Inflammatory macrophage treated with lipopolysaccharide for 1 hour (primary cell): ENCODE results near the gene ANKRD28.
A peak's percentile ranks its signal among the peaks of the same experiment; 100 is the strongest.
"Not testable (repeated sequence)": the region's sequence is repeated elsewhere in the genome, so short reads cannot be mapped to it uniquely, and the experiment has no call there.

ENCODE experiments used
- DNase-seq, 2 donors: peaks; one replicate each; pipeline ENCODE4 v3.0.0-alpha.2; 2020 to 2022

Gene ANKRD28

DNA sequence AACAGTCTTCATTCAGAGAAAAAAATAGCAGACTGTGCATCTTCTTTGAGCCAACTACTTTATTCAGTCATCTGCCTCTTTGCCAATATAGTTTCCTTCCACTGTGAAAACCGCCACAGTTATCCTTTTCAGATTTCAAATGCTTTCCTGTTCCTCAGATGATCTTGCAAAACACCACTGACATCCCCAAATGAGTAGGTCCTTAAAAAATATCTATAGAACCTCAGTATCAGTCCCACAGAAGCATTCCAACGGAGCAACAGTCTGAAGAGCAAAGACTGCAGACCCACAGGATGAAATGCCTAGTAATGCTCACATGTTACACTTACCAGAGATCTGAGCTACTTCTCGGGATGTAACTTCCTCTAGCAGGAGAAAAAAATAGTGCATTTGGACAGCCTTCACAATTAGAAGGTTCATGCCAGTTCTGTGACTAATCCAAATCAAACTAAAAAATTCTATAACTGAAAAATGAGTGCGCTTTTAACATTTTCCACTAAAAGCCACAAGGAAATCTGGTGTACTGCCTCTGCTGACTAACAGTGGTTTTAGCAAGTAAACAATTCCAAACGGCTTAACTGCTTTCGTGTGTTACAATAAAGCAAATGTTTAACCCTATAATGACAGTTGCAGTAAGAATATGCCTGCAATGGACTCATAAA, at the start of gene ANKRD28:
TSS of gene ANKRD28 (minus strand) at position 338 of the 662 bp plus-strand sequence. CDS start 1,458 bp downstream, outside the sequence.
- DNase-seq = peak; percentile 89 to 90

DNA sequence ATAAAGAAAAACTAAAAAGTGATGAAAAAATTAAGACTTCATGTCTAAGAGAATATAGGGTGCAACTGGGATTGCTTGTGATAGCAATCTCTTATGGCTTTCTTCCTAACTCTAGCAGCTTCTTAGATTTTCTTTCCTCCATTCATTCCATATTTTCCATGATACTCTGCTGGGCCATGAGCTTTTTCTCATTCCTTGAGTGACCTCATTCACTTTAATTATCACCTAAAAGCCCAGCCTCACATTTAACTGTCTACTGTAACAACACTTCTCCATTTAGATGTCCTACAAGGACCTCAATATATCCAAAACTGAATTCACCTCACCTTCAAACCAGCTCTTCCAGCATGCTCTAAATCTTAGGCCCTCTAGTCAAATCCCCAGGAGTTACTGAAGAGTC, 49.5 kb upstream of the ANKRD28 start:
- no peak for DNase-seq

DNA sequence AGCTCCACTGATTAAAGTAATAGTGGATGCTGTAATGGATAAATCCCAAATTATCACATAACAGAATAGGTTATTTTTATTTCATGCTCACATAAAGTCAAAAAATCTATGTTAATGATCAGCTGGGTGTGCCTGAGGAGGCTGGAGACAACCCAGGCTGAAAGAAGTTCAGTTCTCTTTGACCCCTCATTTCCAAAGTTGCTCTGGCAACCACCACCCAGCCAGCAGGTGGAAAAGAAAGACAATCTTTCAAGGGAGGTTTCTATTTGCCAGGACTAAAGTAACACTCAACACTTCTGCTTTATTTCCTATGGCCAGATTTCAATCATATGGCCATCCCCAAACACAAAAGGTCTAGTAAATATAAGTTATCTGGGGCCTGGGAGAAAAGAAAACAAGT, 48.8 kb upstream of the ANKRD28 start:
- no peak for DNase-seq

DNA sequence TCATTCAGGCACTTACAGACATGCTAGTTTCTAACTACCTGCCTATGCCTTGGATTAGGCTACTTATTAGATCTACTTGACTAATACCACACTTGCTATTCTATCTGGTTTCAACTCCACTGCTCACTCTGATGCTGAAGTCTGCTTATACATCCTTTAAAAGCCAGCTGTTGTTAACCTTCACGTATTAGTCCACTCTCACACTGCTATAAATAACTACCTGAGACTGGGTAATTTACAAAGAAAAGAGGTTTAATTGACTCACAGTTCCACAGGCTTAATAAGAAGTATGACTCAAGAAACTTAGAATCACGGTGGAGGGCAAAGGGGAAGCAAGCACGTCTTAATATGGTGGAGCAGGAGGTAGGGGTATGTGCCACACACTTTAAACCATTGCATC, 47.7 kb upstream of the ANKRD28 start:
- DNase-seq = no peak

DNA sequence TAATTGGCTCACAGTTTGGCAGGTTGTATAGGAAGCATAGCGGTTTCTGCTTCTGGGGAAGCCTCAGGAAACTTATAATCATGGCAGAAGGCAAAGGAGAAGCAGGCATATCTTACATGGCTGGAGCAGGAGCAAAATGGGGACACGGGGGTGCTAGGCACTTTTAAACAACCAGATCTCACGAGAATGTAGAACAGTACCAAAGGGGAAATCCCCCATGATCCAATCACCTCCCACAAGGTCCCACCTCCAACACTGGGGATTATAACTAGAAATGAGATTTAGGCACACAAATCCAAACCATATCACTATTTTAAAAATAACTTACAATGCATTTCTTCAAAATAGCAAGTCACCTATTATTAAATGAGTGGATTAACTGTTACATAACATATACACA, 47.1 kb upstream of the ANKRD28 start:
- no peak for DNase-seq

DNA sequence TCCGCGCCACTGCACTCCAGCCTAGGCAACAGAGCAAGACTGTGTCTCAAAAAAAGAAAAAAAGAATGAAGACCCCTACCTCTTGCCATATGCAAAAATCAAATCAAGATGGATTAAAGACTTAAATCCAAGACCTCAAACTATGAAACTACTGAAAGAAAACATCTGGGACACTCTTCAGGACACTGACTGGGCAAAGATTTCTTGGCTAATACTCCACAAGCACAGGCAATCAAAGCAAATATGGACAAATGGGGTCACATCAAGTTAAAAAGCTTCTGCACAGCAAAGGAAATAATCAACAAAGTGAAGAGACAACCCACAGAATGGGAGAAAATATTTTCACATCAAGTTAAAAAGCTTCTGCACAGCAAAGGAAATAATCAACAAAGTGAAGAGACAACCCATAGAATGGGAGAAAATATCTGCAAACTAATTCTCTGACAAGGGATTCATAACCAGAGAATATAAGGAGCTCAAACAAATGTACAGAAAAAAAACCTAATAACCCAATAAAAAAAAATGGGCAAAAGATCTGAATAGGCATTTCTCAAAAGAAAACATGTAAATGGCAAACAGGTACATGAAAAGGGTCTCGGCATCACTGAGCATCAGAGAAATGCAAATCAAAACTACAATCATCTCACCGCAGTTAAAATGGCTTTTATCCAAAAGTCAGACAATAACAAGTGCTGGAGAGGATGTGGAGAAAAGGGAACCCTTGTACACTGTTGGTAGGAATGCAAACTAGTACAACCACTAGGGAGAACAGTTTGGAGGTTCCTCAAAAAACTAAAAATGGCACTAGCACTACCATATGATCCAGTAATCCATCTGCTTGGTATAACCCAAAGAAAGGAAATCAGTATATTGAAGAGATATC, 43.6 kb upstream of the ANKRD28 start:
- not testable (repeated sequence) for DNase-seq

DNA sequence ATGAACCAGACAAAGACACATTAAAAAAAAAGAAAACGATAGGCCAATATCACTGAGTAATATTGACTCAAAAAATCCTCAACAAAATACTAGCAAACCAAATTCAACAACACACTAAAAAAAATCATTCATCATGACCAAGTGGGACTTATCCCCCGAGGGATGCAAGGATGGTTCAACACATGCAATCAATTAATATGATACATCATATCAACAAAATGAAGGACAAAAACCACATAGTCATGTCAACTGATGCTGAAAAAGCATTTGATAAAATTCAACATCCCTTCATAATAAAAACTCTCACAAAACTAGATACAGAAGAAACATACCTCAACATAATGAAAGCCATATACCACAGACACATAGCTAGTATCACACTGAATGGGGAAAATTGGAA, 41.8 kb upstream of the ANKRD28 start:
- DNase-seq = no peak

DNA sequence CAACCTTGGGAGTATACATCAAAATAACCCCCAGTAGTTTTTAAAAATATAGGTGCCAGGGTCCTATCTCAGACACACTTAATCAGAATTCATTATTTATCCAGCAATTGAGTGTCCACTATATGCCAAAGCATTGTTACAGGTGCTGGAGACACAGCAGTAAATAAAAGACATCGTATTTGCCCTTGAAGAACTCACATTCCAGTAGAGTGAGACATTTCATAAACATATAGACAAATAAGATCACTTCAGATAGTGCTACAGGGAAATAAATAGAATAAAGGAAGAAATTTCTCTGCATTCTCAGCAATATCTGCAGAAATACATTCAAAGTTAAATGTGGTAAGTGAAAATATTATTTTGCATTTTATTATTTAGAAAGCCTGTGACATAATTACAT, 34.1 kb upstream of the ANKRD28 start:
- no peak for DNase-seq

DNA sequence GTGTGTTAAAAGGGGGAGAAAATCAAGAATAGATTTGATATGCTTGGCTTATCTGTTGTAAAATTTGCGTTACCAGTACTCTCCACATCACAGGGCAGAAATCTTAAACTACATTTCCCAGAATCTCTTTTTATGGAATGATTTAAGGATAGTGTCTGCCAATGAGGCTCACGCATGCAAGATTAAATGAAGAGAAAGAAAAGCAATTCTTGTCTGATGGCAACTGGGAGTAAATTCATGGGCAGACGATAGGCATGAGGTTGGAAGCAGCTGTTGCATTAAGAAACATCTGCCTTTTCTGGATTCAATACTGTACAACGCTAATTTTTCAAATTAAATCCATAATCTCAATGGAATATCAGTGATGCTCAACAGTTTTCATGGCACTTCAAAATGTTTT, 27.2 kb upstream of the ANKRD28 start:
- DNase-seq = no peak

DNA sequence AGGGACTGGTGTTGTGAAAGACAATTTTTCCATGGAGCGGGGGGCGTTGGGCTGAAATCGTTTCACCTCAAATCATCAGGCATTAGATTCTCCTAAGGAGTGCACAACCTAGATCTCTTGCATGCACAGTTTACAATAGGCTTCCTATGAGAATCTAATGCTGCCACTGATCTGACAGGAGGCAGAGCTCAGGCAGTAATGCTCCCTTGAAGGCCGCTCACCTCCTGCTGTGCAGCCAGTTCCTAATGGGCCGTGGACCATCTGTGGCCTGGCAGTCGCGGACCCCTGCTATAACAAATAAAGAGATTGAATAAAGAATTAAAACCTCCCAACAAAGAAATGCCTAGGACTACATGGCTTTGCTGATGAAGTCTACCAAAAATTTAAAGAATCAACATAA, 25.3 kb upstream of the ANKRD28 start:
- no peak for DNase-seq

DNA sequence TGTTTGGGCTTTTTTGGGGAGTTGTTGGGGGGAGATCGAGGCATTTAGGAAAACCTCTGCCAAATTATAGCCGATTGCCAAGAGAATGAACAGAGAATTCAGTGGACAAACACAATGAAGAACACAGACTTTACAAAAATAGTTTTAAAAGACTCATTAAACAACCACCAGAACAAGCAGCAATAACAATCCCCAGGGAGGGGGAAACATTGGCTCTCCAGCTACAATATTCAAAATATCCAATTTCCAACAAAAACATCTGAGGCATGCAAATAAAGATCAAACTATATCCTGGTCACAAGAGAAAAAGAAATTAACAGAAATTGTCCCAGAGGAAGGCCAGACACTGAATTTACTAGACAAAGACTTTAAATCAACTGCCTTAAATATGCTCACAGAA, 24.5 kb upstream of the ANKRD28 start:
- DNase-seq = no peak

DNA sequence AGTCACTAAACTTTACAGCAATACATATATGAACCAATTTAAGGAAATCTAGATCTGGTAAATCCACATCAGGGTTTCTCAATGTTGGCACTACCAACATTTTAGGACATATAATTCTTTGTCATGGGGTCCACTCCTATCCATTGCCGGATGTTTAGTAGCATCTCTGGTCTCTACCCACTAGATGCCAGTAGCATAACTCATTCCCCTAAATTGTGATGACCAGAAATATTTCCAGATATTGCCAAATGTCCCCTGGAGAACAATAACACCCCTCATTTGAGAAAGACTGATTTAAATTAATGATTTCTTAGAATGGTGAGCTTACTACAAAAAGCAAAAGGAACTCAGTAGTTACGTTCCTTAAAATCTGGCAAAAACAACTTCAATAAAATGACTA, 23.1 kb upstream of the ANKRD28 start:
- no peak for DNase-seq

DNA sequence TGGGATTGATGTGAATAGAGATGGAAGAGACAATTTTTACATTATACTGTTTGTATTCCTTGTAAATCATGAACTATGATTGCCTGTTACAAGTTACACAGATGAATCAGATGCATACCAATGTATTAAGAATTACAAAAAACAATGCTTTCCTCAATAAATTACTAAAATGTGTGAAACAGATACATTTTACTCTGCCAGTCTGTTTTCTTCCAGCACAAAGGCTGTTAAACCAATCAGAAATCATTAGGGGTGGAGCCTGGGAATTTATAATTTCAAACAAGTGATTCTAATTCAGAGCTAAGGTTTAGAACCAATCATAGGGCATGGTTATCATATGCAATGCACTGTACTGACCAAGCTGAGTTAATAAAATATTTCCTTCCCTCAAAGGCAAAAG, 21.8 kb upstream of the ANKRD28 start:
- no peak for DNase-seq

DNA sequence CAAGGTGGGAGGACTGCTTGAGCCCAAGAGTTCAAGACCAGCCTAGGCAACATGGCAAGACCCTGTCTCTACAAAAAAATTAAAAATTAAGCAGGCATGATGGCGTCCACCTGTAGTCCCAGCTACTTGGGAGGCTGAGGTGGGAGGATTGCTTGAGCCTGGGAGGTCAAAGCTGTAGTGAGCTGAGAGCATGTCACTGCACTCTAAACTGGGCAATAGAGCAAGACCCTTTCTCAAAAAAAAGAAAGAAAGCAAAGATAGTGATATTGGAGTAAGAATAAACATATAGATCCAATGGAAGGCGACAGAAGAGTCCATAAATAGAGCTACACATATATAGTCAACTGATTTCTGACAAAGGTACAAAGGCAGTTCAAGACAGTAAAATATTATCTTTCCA, 21.3 kb upstream of the ANKRD28 start:
- DNase-seq = no peak

DNA sequence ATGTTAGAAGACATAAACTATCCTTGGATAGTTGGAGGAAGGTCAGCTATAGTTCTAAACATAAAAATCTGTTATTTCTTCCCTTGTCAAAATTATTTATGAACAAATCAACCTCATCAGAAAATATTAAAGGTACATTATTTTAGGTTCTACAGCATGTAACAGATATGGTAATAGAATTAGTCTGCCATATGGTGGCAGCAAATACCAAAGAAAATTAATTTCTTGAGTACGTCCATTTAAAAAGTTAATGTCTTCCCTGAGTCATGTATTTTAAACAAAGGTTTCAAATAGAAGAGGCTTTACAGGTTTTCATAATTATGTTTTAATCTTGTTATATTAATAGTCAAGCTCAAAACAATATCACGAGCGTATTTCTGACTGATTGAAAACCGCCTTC, 17.9 kb upstream of the ANKRD28 start:
- DNase-seq = peak; percentile 42 to 68

DNA sequence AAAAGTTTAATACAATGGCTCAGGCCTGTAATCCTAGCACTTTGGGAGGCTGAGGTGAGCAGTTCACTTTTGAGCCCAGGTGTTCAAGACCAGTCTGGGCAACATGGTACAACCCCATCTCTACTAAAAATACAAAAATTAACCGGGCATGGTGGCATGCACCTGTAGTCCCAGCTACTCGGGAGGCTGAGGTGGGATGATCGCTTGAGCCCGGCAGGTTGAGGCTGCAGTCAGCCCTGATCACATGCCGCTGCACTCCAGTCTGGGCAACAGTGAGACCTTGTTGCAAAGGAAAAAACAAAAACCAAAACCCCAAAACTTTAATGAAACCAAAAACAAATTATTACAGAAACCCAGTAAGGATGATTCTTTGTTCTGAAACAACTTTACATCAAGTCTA, 15.3 kb upstream of the ANKRD28 start:
- DNase-seq = not testable (repeated sequence)

DNA sequence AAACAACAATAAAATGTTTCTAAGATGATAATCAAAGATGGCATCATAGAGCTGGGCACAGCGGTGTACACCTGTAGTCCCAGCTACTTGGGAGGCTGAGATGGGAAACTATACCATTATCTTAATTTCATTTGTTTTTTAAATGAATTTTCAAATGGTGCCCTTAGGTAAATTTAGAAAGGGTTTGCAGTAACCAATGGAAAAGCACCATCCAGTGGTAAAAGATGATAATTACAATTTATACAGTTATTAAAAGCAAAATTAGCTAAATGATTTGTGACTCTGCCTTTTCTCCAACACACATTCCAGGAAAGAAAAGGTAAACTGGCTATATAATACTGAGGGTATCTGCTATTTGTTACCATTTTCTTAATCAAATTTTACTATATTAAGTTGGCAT, 14.4 kb upstream of the ANKRD28 start:
- DNase-seq = peak; percentile 24 to 77

DNA sequence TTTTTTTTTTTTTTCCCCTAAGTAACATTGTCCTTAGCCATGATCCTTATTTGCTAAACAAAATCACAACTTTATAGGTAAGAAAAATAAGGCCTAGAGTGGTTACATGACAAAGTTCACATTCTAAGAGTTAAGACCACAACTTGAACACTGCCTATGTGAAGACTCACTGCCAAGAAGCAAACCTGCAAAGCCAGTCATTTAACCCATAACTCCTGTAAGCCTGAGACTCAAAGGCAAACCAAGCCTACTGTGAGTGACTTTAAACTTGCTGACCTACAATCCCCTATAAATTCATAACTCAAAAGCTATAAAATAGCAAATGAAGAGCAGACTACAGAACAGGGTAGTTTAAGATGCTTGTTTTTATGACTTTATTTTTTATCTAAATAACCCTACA, 12.9 kb upstream of the ANKRD28 start:
- no peak for DNase-seq

DNA sequence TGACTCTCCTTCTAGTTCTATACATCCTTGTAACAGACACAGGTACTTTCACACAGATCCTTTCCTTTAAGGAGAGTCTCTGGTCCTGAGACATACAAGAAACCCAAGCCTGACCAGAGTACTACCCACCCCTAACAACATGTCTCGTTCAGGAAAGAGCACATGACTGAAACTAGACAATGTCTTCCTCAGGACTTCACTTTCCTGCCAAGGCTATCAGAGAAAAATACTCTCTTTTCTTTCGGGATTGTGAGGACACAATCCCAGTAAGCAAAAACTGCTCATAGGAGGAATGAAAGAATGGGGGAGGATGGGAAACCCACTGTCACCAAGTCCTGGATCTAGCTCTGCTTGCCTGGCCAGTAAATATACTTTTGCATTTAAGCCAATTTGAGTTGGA, 11.5 kb upstream of the ANKRD28 start:
- no peak for DNase-seq

DNA sequence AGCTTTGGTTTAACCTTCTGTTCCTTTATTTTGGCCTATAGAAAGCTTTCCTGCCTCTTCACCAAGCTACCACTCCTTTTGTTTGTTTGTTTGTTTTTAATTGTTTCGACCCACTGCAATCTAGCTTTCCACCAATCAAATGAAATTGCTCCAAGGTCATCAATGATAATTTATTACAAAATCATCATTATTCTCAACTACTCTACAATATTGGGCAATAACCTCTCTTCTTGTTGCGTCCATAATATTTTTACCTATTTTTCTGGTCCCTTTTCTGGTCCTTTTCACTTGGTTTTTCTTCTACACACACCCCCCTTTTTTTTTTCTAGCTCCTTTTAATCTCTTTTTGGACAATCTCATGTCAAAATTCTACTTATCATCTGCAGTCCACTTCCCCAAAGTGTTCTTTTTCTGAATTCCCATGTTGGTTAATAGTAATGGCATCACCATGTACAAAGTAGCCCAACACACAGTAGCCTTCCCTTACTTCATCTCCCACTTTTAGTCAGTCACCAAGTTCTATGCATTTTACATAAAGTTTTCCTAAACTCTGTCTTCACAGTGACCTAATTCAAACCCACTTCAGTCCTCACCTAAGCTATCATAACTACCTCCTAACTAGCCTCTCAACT, 11.0 kb upstream of the ANKRD28 start:
- peak; percentile 74 to 88 for DNase-seq

DNA sequence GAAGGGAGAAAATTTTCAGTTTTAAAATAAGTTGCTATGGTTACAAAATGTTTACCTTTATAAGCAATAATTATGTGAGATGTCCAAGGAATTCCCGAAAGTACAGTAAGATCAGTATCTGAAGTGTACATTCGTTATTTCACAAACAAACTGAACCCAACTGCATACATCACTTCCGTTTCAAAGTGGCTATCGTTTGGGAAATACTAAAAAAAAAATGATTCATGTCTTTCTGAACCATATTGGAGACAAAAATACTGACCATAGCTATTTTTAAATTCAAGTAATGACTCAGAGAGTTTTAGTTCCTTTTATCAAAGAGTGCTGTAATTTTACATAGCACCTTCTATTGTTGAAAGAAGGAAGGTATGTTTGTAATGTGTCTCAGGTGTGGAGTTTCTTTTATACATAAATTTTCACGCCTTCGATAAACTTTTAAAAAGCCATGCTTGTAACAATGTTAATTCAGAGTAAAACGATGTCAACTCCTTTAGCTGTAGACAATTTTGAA, 8.0 kb upstream of the ANKRD28 start:
- DNase-seq = peak; percentile 90 to 95

DNA sequence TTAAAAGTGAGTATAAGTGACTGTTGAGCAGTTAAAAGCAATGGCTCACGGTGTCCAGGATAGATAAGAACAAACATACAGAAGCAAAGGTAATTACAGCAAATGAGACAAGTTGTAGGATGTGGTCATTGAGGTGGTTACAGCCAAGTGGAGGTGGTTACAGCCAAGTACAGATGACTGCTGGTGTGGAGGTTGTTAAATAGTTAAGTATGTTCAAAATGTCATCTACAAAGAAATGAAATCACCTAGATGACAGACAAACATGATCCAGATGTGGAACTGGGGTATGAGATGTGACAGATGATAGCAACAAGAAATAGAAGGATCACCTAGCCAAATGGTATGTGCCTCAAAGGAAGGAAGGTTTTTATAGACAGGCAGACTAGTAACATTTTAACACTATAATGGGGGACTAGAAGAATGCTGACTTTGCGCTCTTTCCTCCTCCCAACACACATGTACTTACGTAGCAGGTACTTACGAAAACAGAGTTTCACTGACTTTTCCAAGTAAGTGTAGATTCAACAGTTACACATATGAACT, 6.8 kb upstream of the ANKRD28 start:
- DNase-seq = no peak

DNA sequence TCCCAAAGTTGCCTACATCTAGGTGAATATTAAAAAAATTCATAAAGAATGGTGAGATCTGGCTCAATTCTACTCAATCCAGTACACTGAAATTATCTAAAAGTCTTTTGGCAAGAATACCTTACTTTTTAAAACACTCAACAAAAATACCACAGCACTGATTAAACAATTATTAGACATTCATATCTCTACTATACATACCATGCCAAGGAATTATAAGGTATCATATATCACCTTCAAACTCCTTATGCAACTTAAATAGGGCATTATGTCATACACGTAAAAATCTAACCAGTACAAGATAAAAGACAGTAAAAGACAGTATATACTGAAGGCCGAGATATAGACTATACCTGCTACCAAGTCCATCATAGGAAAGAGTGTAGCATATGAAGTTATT, 6.1 kb upstream of the ANKRD28 start:
- no peak for DNase-seq
